ENCODE data around the gene LRRC32.

- no peak for TF ChIP-seq EZH2 (IDR thresholded peaks at IDR 0.05; ENCODE audit: borderline replicate concordance, insufficient read depth, low read length, poor library complexity, severe bottlenecking)
- no peak for TF ChIP-seq CTCF (IDR thresholded peaks at IDR 0.05; ENCODE audit: poor library complexity, severe bottlenecking)
- TF ChIP-seq POLR2AphosphoS5 (IDR thresholded peaks at IDR 0.05), result no peak
- no peak for TF ChIP-seq EP300 (conservative IDR thresholded peaks at IDR 0.05; ENCODE audit: poor library complexity, severe bottlenecking)
- no peak for TF ChIP-seq SMC3 (conservative IDR thresholded peaks at IDR 0.05; ENCODE audit: poor library complexity)
- TF ChIP-seq RAD21 (conservative IDR thresholded peaks at IDR 0.05), result no peak
Observed at GRCh38 chr11:76703707-76704106, 33.2 kb upstream of the LRRC32 start.

All from neural cell (in vitro differentiated cells).